RWPE2 (cell line): Measurements from ENCODE around the gene TOX3.

Experiments used
- ATAC-seq: fragments of 200-7000 bp; cut with Tn5 transposase; 3 replicates; pipeline ENCODE4 v1.9.1; 2021; ENCODE audit warnings: low read depth
- DNase-seq: peaks from one replicate; pipeline ENCODE4 v3.0.0-alpha.2; 2020; ENCODE audit warnings: low spot score
- H3K27ac ChIP-seq: fragments of 450-650 bp; 2 replicates; pipeline ENCODE4 v1.5.1; 2017; ENCODE audit warnings: mild to moderate bottlenecking; ENCODE audit not compliant: poor library complexity, severe bottlenecking
- H3K27me3 ChIP-seq: fragments of 250-450 bp; sonication (Bioruptor Pico); 2 replicates; pipeline ENCODE4 v1.5.1; 2021; ENCODE audit warnings: mild to moderate bottlenecking, moderate library complexity; ENCODE audit not compliant: insufficient read depth, poor library complexity, severe bottlenecking
- H3K36me3 ChIP-seq: fragments of 250-450 bp; sonication (Bioruptor Pico); 2 replicates; pipeline ENCODE4 v1.5.1; 2020; ENCODE audit warnings: low read depth, mild to moderate bottlenecking, moderate library complexity
- H3K4me1 ChIP-seq: fragments of 250-450 bp; sonication (Bioruptor Pico); 2 replicates; pipeline ENCODE4 v1.5.1; 2021; ENCODE audit warnings: mild to moderate bottlenecking, moderate library complexity; ENCODE audit not compliant: insufficient read depth, poor library complexity, severe bottlenecking
- H3K4me3 ChIP-seq: fragments of 250-450 bp; sonication (Bioruptor Pico); 2 replicates; pipeline ENCODE4 v1.5.1; 2021; ENCODE audit warnings: mild to moderate bottlenecking, moderate library complexity; ENCODE audit not compliant: severe bottlenecking
- H3K9me3 ChIP-seq: fragments of 250-450 bp; sonication (Bioruptor Pico); 2 replicates; pipeline ENCODE4 v1.5.1; 2021; ENCODE audit warnings: mild to moderate bottlenecking, moderate library complexity; ENCODE audit not compliant: severe bottlenecking
- CTCF ChIP-seq: fragments of 450-650 bp; IDR thresholded peaks from one replicate; pipeline ENCODE4 v1.5.1; 2017; ENCODE audit warnings: mild to moderate bottlenecking, moderate library complexity; ENCODE audit not compliant: poor library complexity, severe bottlenecking

The TOX3 gene

GRCh38 chr16:52422307-52422706, 124.6 kb downstream of the TOX3 start:
- no peaks in the 10 kb centered on the region for H3K4me1 ChIP-seq
- DNase-seq (no peak), ATAC-seq (no peak)
- no peaks in the 10 kb centered on the region for H3K9me3 ChIP-seq
- no peak overlapping the region for H3K4me3 ChIP-seq
- no peaks in the 10 kb centered on the region for H3K36me3 ChIP-seq
- no peaks in the 10 kb centered on the region for H3K27me3 ChIP-seq
- TF ChIP-seq CTCF: no peak
- H3K27ac ChIP-seq: no peak overlapping the region

- H3K36me3 ChIP-seq: no peaks in the 10 kb centered on the region
- H3K9me3 ChIP-seq: no peaks in the 10 kb centered on the region
- no peak for DNase-seq
- no peak for TF ChIP-seq CTCF
- no peaks in the 10 kb centered on the region for H3K4me1 ChIP-seq
- no peak overlapping the region for H3K27ac ChIP-seq
- no peak overlapping the region for H3K4me3 ChIP-seq
- ATAC-seq: no peak
- H3K27me3 ChIP-seq: no peaks in the 10 kb centered on the region
These were observed 128.7 kb downstream of the TOX3 start for GRCh38 chr16:52418201-52418600.

GRCh38 chr16:52416888-52417287, 130.1 kb downstream of the TOX3 start:
- ATAC-seq: no peak
- Histone ChIP-seq H3K27ac (no peak overlapping the region), H3K4me3 (no peak overlapping the region), H3K9me3 (no peaks in the 10 kb centered on the region), H3K36me3 (no peaks in the 10 kb centered on the region), H3K27me3 (no peaks in the 10 kb centered on the region), H3K4me1 (no peaks in the 10 kb centered on the region)
- TF ChIP-seq CTCF: no peak
- DNase-seq: no peak

- Histone ChIP-seq H3K9me3 (no peaks in the 10 kb centered on the region), H3K27me3 (no peaks in the 10 kb centered on the region), H3K4me3 (no peak overlapping the region), H3K27ac (no peak overlapping the region), H3K36me3 (no peaks in the 10 kb centered on the region), H3K4me1 (no peaks in the 10 kb centered on the region)
- ATAC-seq: no peak
- TF ChIP-seq CTCF: no peak
- no peak for DNase-seq
These were observed 135.9 kb downstream of the TOX3 start for GRCh38 chr16:52411011-52411410.

- Histone ChIP-seq H3K9me3 (no peaks in the 10 kb centered on the region), H3K4me3 (no peak overlapping the region), H3K4me1 (no peaks in the 10 kb centered on the region), H3K36me3 (no peaks in the 10 kb centered on the region), H3K27ac (no peak overlapping the region), H3K27me3 (no peaks in the 10 kb centered on the region)
- ATAC-seq: no peak
- no peak for TF ChIP-seq CTCF
- no peak for DNase-seq
These were observed 138.6 kb downstream of the TOX3 start for GRCh38 chr16:52408191-52408845.
